HepG2 (cell line): ENCODE measurements around the gene ENTREP3. TPM values are rescaled to one million over a fixed set of nuclear protein-coding genes. Genes with fewer than 3 reads are reported as not detected.

Experiments
- ELF3 ChIP-seq: IDR thresholded peaks from 2 replicates; pipeline ENCODE4 v1.6.1; 2016; ENCODE audit warnings: missing genetic modification reagents, missing compliant biosample characterization
- ETV6 ChIP-seq: sonication (generic); formaldehyde crosslinking; conservative IDR thresholded peaks from 2 replicates; pipeline ENCODE4 v1.4.0; 2020; ENCODE audit warnings: missing genetic modification reagents
- KDM4B ChIP-seq: sonication (generic); formaldehyde crosslinking; IDR thresholded peaks from 2 replicates; pipeline ENCODE4 v1.4.0; 2020; ENCODE audit warnings: missing genetic modification reagents
- KLF16 ChIP-seq, 2 experiments: sonication (generic) in 1 of 2; formaldehyde crosslinking in 1 of 2; IDR thresholded peaks; 2 replicates each; pipeline versions ENCODE4 v1.6.1 to v1.8.0; 2016 to 2023; ENCODE audit warnings: missing genetic modification reagents in 2 of 2, missing compliant biosample characterization in 1 of 2
- MXD4 ChIP-seq: IDR thresholded peaks from 2 replicates; pipeline ENCODE4 v1.6.1; 2016; ENCODE audit warnings: mild to moderate bottlenecking, missing biosample characterization, missing genetic modification reagents
- NCOA2 ChIP-seq: sonication (generic); formaldehyde crosslinking; IDR thresholded peaks from 2 replicates; pipeline ENCODE4 v1.8.0; 2022; ENCODE audit warnings: inconsistent platforms
- NFKBIZ ChIP-seq: IDR thresholded peaks from 2 replicates; pipeline ENCODE4 v1.6.1; 2018; ENCODE audit warnings: missing genetic modification reagents, missing compliant biosample characterization
- SMAD3 ChIP-seq: sonication (generic); formaldehyde crosslinking; IDR thresholded peaks from 2 replicates; pipeline ENCODE4 v1.4.0; 2020; ENCODE audit warnings: missing genetic modification reagents
- SP2 ChIP-seq: sonication (generic); formaldehyde crosslinking; IDR thresholded peaks from 2 replicates; pipeline ENCODE4 v1.5.1; 2020; ENCODE audit warnings: mild to moderate bottlenecking, missing genetic modification reagents
- YEATS4 ChIP-seq: sonication (generic); formaldehyde crosslinking; IDR thresholded peaks from 2 replicates; pipeline ENCODE4 v1.4.0; 2020; ENCODE audit warnings: missing genetic modification reagents, borderline replicate concordance
- ZMYM2 ChIP-seq: sonication (generic); formaldehyde crosslinking; IDR thresholded peaks from 2 replicates; pipeline ENCODE4 v1.8.0; 2022; ENCODE audit warnings: mild to moderate bottlenecking, missing genetic modification reagents
- ZNF263 ChIP-seq: sonication (generic); formaldehyde crosslinking; IDR thresholded peaks from 2 replicates; pipeline ENCODE4 v1.4.0; 2020; ENCODE audit warnings: missing genetic modification reagents
- ZNF331 ChIP-seq: sonication (generic); formaldehyde crosslinking; IDR thresholded peaks from 2 replicates; pipeline ENCODE4 v1.4.0; 2020; ENCODE audit warnings: missing genetic modification reagents
- ZSCAN25 ChIP-seq: sonication (generic); formaldehyde crosslinking; IDR thresholded peaks from 2 replicates; pipeline ENCODE4 v1.8.0; 2022; ENCODE audit warnings: mild to moderate bottlenecking, missing genetic modification reagents
- polyA plus RNA-seq, 8 experiments: library from polyadenylated mRNA; depleted of rRNA in 3 of 8; stranded (reverse) in 7 of 8; unstranded in 1 of 8; fragments of >200 nt; fragmentation: Illumina TruSeq in 4 of 8; extraction: Trizol in 4 of 8; gene quantifications; 2 replicates each; pipeline versions ENCODE4 v1.2.1 to v1.2.3, GENCODE V29; 2011 to 2016; ENCODE audit warnings: low read depth in 4 of 8, missing spikeins in 1 of 8, mixed read lengths in 1 of 8; ENCODE audit not compliant: insufficient read depth in 1 of 8
- total RNA-seq, 5 experiments: library from RNA; depleted of rRNA; stranded (reverse); fragments of >200 nt; fragmentation: Illumina TruSeq; extraction: Trizol; gene quantifications; 2 replicates each; pipeline ENCODE4 v1.2.3, GENCODE V29; 2016; ENCODE audit warnings: low read depth in 1 of 5
- TF ChIP-seq, protein P1 (sequence below), 2 experiments: fragments of 450-650 bp in 1 of 2; sonication (generic) in 1 of 2; formaldehyde crosslinking in 1 of 2; IDR thresholded peaks; 2 replicates each; pipeline versions ENCODE4 v1.6.1 to v1.8.0; 2016 to 2022; ENCODE audit warnings: antibody characterized with exemption in 1 of 2, mild to moderate bottlenecking in 1 of 2, missing genetic modification reagents in 1 of 2
- TF ChIP-seq, protein P2 (sequence below): sonication (generic); formaldehyde crosslinking; IDR thresholded peaks from 2 replicates; pipeline ENCODE4 v1.4.0; 2020; ENCODE audit warnings: missing genetic modification reagents
- TF ChIP-seq, protein P3 (sequence below): sonication (generic); formaldehyde crosslinking; IDR thresholded peaks from 2 replicates; pipeline ENCODE4 v1.4.0; 2020; ENCODE audit warnings: missing genetic modification reagents

Gene ENTREP3
- total and polyA plus RNA-seq, 2 of the 13 experiments (the other 11 are each of a cell fraction or from before 2014, with no cell fraction given) = 4.1 to 9.9 TPM

DNA sequence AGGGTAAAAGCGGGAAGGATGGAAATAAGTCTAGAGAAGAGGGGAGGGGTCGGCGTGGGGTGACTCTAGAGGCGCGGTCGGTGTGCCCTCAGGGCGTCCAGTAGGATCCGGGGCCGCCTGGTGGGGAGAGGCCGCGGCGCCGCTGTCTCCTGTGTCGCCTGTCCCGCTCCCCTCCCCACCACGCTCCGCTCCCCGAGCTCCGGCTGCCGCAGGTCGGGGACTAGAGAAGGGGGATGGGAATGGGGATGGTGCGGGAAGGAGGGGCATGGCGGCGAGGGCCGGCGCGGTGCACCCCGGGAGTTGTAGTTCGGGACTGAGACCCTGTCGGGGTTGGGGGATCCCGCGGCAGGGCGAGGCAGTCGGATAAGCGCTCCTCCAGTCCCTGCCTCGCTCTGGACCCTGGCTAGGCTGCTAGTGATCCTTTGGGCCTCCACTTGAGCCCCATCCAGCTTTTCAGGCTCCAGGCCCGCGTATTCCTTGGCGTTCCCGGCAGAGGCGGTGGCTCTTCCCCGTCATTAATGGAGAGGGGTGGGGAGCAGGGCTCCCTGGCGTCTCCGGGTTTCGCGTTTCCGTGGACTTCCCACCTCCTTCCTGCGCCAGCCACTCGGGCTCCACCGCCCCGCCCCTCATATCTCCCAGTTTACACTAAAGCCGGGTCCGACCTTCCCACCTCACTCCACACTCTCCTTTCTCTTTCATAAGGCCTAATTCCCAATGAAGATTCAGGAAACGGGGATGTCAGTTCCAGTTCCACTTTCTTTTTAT is at the start of gene ENTREP3 (continued):
- TF ChIP-seq, protein P1, sequence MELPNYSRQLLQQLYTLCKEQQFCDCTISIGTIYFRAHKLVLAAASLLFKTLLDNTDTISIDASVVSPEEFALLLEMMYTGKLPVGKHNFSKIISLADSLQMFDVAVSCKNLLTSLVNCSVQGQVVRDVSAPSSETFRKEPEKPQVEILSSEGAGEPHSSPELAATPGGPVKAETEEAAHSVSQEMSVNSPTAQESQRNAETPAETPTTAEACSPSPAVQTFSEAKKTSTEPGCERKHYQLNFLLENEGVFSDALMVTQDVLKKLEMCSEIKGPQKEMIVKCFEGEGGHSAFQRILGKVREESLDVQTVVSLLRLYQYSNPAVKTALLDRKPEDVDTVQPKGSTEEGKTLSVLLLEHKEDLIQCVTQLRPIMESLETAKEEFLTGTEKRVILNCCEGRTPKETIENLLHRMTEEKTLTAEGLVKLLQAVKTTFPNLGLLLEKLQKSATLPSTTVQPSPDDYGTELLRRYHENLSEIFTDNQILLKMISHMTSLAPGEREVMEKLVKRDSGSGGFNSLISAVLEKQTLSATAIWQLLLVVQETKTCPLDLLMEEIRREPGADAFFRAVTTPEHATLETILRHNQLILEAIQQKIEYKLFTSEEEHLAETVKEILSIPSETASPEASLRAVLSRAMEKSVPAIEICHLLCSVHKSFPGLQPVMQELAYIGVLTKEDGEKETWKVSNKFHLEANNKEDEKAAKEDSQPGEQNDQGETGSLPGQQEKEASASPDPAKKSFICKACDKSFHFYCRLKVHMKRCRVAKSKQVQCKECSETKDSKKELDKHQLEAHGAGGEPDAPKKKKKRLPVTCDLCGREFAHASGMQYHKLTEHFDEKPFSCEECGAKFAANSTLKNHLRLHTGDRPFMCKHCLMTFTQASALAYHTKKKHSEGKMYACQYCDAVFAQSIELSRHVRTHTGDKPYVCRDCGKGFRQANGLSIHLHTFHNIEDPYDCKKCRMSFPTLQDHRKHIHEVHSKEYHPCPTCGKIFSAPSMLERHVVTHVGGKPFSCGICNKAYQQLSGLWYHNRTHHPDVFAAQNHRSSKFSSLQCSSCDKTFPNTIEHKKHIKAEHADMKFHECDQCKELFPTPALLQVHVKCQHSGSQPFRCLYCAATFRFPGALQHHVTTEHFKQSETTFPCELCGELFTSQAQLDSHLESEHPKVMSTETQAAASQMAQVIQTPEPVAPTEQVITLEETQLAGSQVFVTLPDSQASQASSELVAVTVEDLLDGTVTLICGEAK (IDR thresholded peaks at IDR 0.05) = no peak
- TF ChIP-seq, protein P1 (CRISPR knock-in tag; IDR thresholded peaks at IDR 0.05) = peak; percentile 19; the same call in 1 of the 2 replicates
- TF ChIP-seq SP2 (CRISPR knock-in tag) (peak; percentile 22; the same call in 1 of the 2 replicates), NCOA2 (CRISPR knock-in tag) (peak; percentile 10; the same call in 1 of the 2 replicates), NFKBIZ (CRISPR knock-in tag) (0 out of 2 replicates have a peak, but pooled peaks have one; percentile 37), ZNF331 (CRISPR knock-in tag) (peak; percentile 72; the same call in 1 of the 2 replicates), ETV6 (CRISPR knock-in tag) (no peak), ZMYM2 (CRISPR knock-in tag) (no peak), ELF3 (CRISPR knock-in tag) (peak; percentile 57; the same call in 1 of the 2 replicates), SMAD3 (CRISPR knock-in tag) (0 out of 2 replicates have a peak, but pooled peaks have one; percentile 44), ZSCAN25 (CRISPR knock-in tag) (peak; percentile 69; the same call in 1 of the 2 replicates), MXD4 (CRISPR knock-in tag) (peak; percentile 62; the same call in 1 of the 2 replicates), YEATS4 (CRISPR knock-in tag) (peak; percentile 85; the same call in 1 of the 2 replicates), KLF16 (CRISPR knock-in tag; IDR thresholded peaks at IDR 0.05) (peak in 1 of 2 experiments; percentile 89; a peak in 2 of 4 replicates), ZNF263 (CRISPR knock-in tag) (no peak), KDM4B (CRISPR knock-in tag) (no peak)
- TF ChIP-seq, protein P2, sequence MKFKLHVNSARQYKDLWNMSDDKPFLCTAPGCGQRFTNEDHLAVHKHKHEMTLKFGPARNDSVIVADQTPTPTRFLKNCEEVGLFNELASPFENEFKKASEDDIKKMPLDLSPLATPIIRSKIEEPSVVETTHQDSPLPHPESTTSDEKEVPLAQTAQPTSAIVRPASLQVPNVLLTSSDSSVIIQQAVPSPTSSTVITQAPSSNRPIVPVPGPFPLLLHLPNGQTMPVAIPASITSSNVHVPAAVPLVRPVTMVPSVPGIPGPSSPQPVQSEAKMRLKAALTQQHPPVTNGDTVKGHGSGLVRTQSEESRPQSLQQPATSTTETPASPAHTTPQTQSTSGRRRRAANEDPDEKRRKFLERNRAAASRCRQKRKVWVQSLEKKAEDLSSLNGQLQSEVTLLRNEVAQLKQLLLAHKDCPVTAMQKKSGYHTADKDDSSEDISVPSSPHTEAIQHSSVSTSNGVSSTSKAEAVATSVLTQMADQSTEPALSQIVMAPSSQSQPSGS (CRISPR knock-in tag) = peak; percentile 58; the same call in 1 of the 2 replicates
- TF ChIP-seq, protein P3, sequence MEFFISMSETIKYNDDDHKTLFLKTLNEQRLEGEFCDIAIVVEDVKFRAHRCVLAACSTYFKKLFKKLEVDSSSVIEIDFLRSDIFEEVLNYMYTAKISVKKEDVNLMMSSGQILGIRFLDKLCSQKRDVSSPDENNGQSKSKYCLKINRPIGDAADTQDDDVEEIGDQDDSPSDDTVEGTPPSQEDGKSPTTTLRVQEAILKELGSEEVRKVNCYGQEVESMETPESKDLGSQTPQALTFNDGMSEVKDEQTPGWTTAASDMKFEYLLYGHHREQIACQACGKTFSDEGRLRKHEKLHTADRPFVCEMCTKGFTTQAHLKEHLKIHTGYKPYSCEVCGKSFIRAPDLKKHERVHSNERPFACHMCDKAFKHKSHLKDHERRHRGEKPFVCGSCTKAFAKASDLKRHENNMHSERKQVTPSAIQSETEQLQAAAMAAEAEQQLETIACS (CRISPR knock-in tag) = peak; percentile 43; the same call in 1 of the 2 replicates
